ENCODE results near the gene PDGFRB.

DNA sequence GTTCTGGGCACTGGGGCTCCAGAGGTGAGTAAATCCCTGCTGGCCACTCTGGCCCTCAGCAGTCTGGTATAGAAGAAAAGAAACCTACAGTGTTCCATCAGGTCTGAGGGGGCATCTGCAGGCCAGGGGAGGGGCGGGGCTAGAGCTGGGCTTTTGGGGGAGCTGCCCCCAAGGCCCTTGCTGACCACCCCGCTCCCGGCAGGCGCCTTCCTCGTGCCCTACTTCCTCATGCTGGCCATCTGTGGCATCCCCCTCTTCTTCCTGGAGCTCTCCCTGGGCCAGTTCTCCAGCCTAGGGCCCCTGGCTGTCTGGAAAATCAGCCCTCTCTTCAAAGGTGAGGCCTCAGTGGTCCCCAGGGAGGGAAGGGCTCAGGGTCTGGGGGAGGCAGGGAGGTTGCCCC lies 40.9 kb upstream of the PDGFRB start:
- no peak for TF ChIP-seq SIN3A (IDR thresholded peaks at IDR 0.05; ENCODE audit: borderline replicate concordance, insufficient read depth, low read depth, low read length)
- TF ChIP-seq, protein P1, sequence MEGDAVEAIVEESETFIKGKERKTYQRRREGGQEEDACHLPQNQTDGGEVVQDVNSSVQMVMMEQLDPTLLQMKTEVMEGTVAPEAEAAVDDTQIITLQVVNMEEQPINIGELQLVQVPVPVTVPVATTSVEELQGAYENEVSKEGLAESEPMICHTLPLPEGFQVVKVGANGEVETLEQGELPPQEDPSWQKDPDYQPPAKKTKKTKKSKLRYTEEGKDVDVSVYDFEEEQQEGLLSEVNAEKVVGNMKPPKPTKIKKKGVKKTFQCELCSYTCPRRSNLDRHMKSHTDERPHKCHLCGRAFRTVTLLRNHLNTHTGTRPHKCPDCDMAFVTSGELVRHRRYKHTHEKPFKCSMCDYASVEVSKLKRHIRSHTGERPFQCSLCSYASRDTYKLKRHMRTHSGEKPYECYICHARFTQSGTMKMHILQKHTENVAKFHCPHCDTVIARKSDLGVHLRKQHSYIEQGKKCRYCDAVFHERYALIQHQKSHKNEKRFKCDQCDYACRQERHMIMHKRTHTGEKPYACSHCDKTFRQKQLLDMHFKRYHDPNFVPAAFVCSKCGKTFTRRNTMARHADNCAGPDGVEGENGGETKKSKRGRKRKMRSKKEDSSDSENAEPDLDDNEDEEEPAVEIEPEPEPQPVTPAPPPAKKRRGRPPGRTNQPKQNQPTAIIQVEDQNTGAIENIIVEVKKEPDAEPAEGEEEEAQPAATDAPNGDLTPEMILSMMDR (IDR thresholded peaks at IDR 0.05), result no peak
- TF ChIP-seq, protein P2, sequence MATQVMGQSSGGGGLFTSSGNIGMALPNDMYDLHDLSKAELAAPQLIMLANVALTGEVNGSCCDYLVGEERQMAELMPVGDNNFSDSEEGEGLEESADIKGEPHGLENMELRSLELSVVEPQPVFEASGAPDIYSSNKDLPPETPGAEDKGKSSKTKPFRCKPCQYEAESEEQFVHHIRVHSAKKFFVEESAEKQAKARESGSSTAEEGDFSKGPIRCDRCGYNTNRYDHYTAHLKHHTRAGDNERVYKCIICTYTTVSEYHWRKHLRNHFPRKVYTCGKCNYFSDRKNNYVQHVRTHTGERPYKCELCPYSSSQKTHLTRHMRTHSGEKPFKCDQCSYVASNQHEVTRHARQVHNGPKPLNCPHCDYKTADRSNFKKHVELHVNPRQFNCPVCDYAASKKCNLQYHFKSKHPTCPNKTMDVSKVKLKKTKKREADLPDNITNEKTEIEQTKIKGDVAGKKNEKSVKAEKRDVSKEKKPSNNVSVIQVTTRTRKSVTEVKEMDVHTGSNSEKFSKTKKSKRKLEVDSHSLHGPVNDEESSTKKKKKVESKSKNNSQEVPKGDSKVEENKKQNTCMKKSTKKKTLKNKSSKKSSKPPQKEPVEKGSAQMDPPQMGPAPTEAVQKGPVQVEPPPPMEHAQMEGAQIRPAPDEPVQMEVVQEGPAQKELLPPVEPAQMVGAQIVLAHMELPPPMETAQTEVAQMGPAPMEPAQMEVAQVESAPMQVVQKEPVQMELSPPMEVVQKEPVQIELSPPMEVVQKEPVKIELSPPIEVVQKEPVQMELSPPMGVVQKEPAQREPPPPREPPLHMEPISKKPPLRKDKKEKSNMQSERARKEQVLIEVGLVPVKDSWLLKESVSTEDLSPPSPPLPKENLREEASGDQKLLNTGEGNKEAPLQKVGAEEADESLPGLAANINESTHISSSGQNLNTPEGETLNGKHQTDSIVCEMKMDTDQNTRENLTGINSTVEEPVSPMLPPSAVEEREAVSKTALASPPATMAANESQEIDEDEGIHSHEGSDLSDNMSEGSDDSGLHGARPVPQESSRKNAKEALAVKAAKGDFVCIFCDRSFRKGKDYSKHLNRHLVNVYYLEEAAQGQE (IDR thresholded peaks at IDR 0.05; ENCODE audit: insufficient read depth in 1 of 2, low read depth in 2 of 2, low read length in 1 of 2), result no peak
- TF ChIP-seq POLR2AphosphoS5 (IDR thresholded peaks at IDR 0.05; ENCODE audit: low read depth, low read length), result no peak
